ENCODE data around the gene CFAP90. TPM values are rescaled to one million over a fixed set of nuclear protein-coding genes. Genes with fewer than 3 reads are reported as not detected.

The CFAP90 gene
- total RNA-seq, 1 experiment from 2014 or later, result not detected

- TF ChIP-seq POLR2AphosphoS5 (IDR thresholded peaks at IDR 0.05; ENCODE audit: low read depth, low read length), result no peak
These were observed 27.5 kb upstream of the CFAP90 start (continued) for GRCh38 chr5:7878381-7878873.

DNA sequence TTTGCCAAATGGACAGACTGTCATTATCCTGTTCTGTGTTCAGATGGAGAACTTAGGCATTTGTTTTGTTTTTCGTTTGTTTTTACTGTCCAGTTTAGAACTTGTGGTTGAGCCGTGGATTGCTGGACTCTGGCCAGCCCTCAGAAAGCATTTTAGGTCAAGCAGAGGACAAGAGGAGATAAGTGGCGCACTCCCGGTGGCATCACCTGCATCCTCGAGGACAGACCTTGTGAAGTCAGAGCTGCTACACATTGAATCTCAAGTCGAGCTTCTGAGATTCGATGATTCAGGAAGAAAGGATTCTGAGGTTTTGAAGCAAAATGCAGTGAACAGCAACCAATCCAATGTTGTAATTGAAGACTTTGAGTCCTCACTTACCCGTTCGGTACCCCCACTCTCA, 26.9 kb upstream of the CFAP90 start:
- POLR2A ChIA-PET, result no interaction called here

More for the DNA sequence above, 26.9 kb upstream of the CFAP90 start:
- H3K4me3 ChIP-seq (replicated peaks in 1 of 2; ENCODE audit: low read depth in 1 of 2, low read length in 2 of 2), result no peak overlapping the region
- H3K36me3 ChIP-seq (ENCODE audit: control insufficient read depth in 1 of 2, insufficient read depth in 2 of 2, low read length in 2 of 2), result peaks cover 32 to 83% of the 10 kb centered on the region in 2 experiments
- CTCF ChIA-PET, result no interaction called here
- intact Hi-C loops (cut with micrococcal nuclease), result no loop called here
- H3K27me3 ChIP-seq (ENCODE audit: insufficient read depth, low read length), result no peaks in the 10 kb centered on the region
- no peaks in the 10 kb centered on the region for H3K9me3 ChIP-seq (ENCODE audit: control insufficient read depth in 1 of 2, insufficient read depth in 1 of 2, low read depth in 1 of 2, low read length in 2 of 2)
- no peaks in the 10 kb centered on the region for H3K9me2 ChIP-seq (ENCODE audit: insufficient read depth)
- H3K4me1 ChIP-seq (ENCODE audit: control insufficient read depth in 1 of 2, insufficient read depth in 2 of 2, low read length in 2 of 2), result no peaks in the 10 kb centered on the region
- H2AFZ ChIP-seq (ENCODE audit: low read depth, low read length, poor library complexity, severe bottlenecking), result no peak overlapping the region
- no peak overlapping the region for H3K27ac ChIP-seq (ENCODE audit: low read depth, low read length)
- no TSS peak for BruUV-seq (replicated peaks)
- ATAC-seq (no peak), DNase-seq (ENCODE audit: low read depth, low spot score) (no peak)
- peaks cover 19% of the 10 kb centered on the region; the same call in 1 of the 2 replicates for H4K20me1 ChIP-seq (ENCODE audit: insufficient read depth)
- RAD21 ChIA-PET (ENCODE audit: low non-redundant PET in 1 of 2, low total read pairs in 2 of 2, uncharacterized antibody in 2 of 2, unreplicated experiment in 2 of 2), result no interaction called here
- no peak for TF ChIP-seq ATF3 (IDR thresholded peaks at IDR 0.05)
- no peak for TF ChIP-seq TCF7L2 (IDR thresholded peaks at IDR 0.05; ENCODE audit: borderline replicate concordance, extremely low read depth, insufficient read depth, insufficient read length)
- no peak for TF ChIP-seq JUND (IDR thresholded peaks at IDR 0.05)
- no peak for TF ChIP-seq POLR2AphosphoS5 (IDR thresholded peaks at IDR 0.05; ENCODE audit: low read depth, low read length)
- TF ChIP-seq EZH2phosphoT487 (IDR thresholded peaks at IDR 0.05; ENCODE audit: borderline replicate concordance), result no peak
- no peak for TF ChIP-seq SIN3A (IDR thresholded peaks at IDR 0.05; ENCODE audit: low read depth)
- TF ChIP-seq REST (IDR thresholded peaks at IDR 0.05; ENCODE audit: low read depth), result no peak
- TF ChIP-seq ELF1 (IDR thresholded peaks at IDR 0.05; ENCODE audit: borderline replicate concordance, low read depth), result no peak
- TF ChIP-seq ZBTB33 (IDR thresholded peaks at IDR 0.05; ENCODE audit: extremely low read depth, insufficient replicate concordance, low read length), result no peak
- TF ChIP-seq FOSL1 (IDR thresholded peaks at IDR 0.05; ENCODE audit: low read depth), result no peak
- no peak for TF ChIP-seq CBX3 (IDR thresholded peaks at IDR 0.05; ENCODE audit: low read depth)
- no peak for TF ChIP-seq ZFX (IDR thresholded peaks at IDR 0.05)
- TF ChIP-seq CEBPB (IDR thresholded peaks at IDR 0.05; ENCODE audit: low read depth), result no peak
- peaks cover 96% of the 10 kb centered on the region for H3K79me2 ChIP-seq (ENCODE audit: insufficient read depth, low read length)
- H3K9ac ChIP-seq (ENCODE audit: low read length), result no peak overlapping the region
- H3K4me2 ChIP-seq (ENCODE audit: low read length), result no peak overlapping the region
